K562 (cell line): Measurements from ENCODE around the gene SLC29A2. TPM values are rescaled to one million over a fixed set of nuclear protein-coding genes. Genes with fewer than 3 reads are reported as not detected.

Experiments used
- ATAC-seq: fragments of 200-7000 bp; cut with Tn5 transposase; 3 replicates; pipeline ENCODE4 v1.9.1; 2020; ENCODE audit warnings: moderate library complexity
- BruUV-seq: library from RNA; stranded (reverse); fragments of 400-500 nt; replicated peaks from 2 replicates; lab custom pipeline; 2021; lab: Mats Ljungman, UMichigan
- CTCF ChIA-PET: fragments of 300-600 bp; formaldehyde crosslinking; extraction: SDS; loops from one replicate; lab custom pipeline; 2021; ENCODE audit warnings: low intra/inter-chr PET ratio; lab: Yijun Ruan, JAX
- POLR2A ChIA-PET: fragments of 300-600, 350-650 bp; sonication (Branson Sonifier 250); formaldehyde crosslinking; extraction: SDS; loops from one replicate; lab custom pipeline; 2021; ENCODE audit warnings: antibody characterized with exemption, inconsistent platforms; lab: Yijun Ruan, JAX
- DNase-seq, 4 experiments: peaks; one replicate each; pipeline versions ENCODE4 v3.0.0 to v3.0.0-alpha.2; 2011 to 2018; ENCODE audit warnings: low spot score in 3 of 4, mixed read lengths in 3 of 4; ENCODE audit errors: extremely low read depth in 1 of 4
- FAIRE-seq: peaks from 2 replicates; lab custom pipeline; 2011; peaks lifted over from hg19 to GRCh38; lab: Jason Lieb, UNC
- H2AFZ ChIP-seq: 2 replicates; pipeline ENCODE4 v1.6.0; 2011; ENCODE audit warnings: low read depth, low read length, control low read depth, inconsistent platforms
- H3K27ac ChIP-seq: fragments of 200-600 bp; 3 replicates; pipeline ENCODE4 v1.8.0; 2011; ENCODE audit warnings: low read depth, mild to moderate bottlenecking, control low read depth, inconsistent platforms, low read length, moderate library complexity, mixed read lengths; ENCODE audit errors: extremely low read depth
- H3K27me3 ChIP-seq, 2 experiments: fragments of 300-600 bp in 1 of 2; 2 replicates in 1 of 2; 3 replicates in 1 of 2; pipeline versions ENCODE4 v1.6.0 to v1.8.0; 2011; ENCODE audit warnings: inconsistent platforms in 2 of 2, low read length in 2 of 2, mild to moderate bottlenecking in 1 of 2, mixed read lengths in 1 of 2, moderate library complexity in 1 of 2; ENCODE audit not compliant: control insufficient read depth in 2 of 2, insufficient read depth in 2 of 2
- H3K36me3 ChIP-seq: fragments of 300-600 bp; 3 replicates; pipeline ENCODE4 v1.8.0; 2011; ENCODE audit warnings: mild to moderate bottlenecking, low read length, inconsistent platforms; ENCODE audit not compliant: control insufficient read depth, insufficient read depth
- H3K4me1 ChIP-seq, 2 experiments: fragments of 200-600 bp in 1 of 2; replicated peaks in 1 of 2; 2 replicates in 1 of 2; 3 replicates in 1 of 2; pipeline versions ENCODE4 v1.5.1 to v1.8.0; 2011; ENCODE audit warnings: inconsistent platforms in 2 of 2, low read length in 2 of 2, mild to moderate bottlenecking in 1 of 2, mixed read lengths in 1 of 2, moderate library complexity in 1 of 2; ENCODE audit not compliant: control insufficient read depth in 2 of 2, insufficient read depth in 2 of 2
- H3K4me2 ChIP-seq: 2 replicates; pipeline ENCODE4 v1.6.1; 2011; ENCODE audit warnings: low read length, control low read depth, inconsistent platforms, mixed read lengths; ENCODE audit not compliant: insufficient read depth
- H3K4me3 ChIP-seq: fragments of 200-600 bp; sonication (generic), shearing (Covaris generic); 2 replicates; pipeline ENCODE4 v1.5.1; 2016; ENCODE audit warnings: control low read depth, inconsistent platforms
- H3K79me2 ChIP-seq: fragments of 200-600 bp; 3 replicates; pipeline ENCODE4 v1.8.0; 2011; ENCODE audit warnings: low read length, inconsistent platforms; ENCODE audit not compliant: control insufficient read depth, insufficient read depth
- H3K9ac ChIP-seq, 2 experiments: 2 replicates each; pipeline versions ENCODE4 v1.6.0 to v1.6.1; 2011; ENCODE audit warnings: low read depth in 2 of 2, low read length in 2 of 2, control low read depth in 1 of 2, inconsistent platforms in 1 of 2, mild to moderate bottlenecking in 1 of 2, mixed read lengths in 1 of 2; ENCODE audit not compliant: insufficient read depth in 1 of 2
- H3K9me1 ChIP-seq: one replicate; pipeline ENCODE4 v1.6.0; 2011; ENCODE audit warnings: inconsistent platforms, mild to moderate bottlenecking, low read length, moderate library complexity; ENCODE audit not compliant: control insufficient read depth, insufficient read depth
- H3K9me3 ChIP-seq: replicated peaks from 2 replicates; pipeline ENCODE4 v1.5.1; 2011; ENCODE audit warnings: low read depth, low read length, inconsistent platforms; ENCODE audit not compliant: control insufficient read depth, insufficient read depth
- H4K20me1 ChIP-seq: replicated peaks from 2 replicates; pipeline ENCODE4 v1.6.1; 2011; ENCODE audit warnings: low read length, inconsistent platforms, mixed read lengths; ENCODE audit not compliant: control insufficient read depth, insufficient read depth
- CGGBP1 ChIP-seq: fragments of 250-450 bp; sonication (Bioruptor Pico); IDR thresholded peaks from 2 replicates; pipeline ENCODE4 v1.9.0; 2021; ENCODE audit warnings: mild to moderate bottlenecking
- CTCFL ChIP-seq: IDR thresholded peaks from 2 replicates; pipeline ENCODE4 v1.6.1; 2011; ENCODE audit warnings: borderline replicate concordance, low read depth, mild to moderate bottlenecking, moderate library complexity, low read length; ENCODE audit not compliant: insufficient read depth, poor library complexity, severe bottlenecking
- DIDO1 ChIP-seq: fragments of 450-650 bp; IDR thresholded peaks from 2 replicates; pipeline ENCODE4 v1.6.1; 2016; ENCODE audit warnings: low read depth, missing biosample characterization, missing genetic modification characterization
- EP300 ChIP-seq: IDR thresholded peaks from 2 replicates; pipeline ENCODE4 v1.6.1; 2012; ENCODE audit warnings: low read length, improper control_type of control experiment
- EP400 ChIP-seq: fragments of 450-650 bp; IDR thresholded peaks from 2 replicates; pipeline ENCODE4 v1.6.1; 2017; ENCODE audit warnings: antibody characterized with exemption, mild to moderate bottlenecking, moderate library complexity
- HNRNPUL1 ChIP-seq: fragments of 200-400 bp; formaldehyde crosslinking; IDR thresholded peaks from 2 replicates; pipeline ENCODE4 v1.6.1; 2017; ENCODE audit warnings: low read length
- SIRT6 ChIP-seq: IDR thresholded peaks from one replicate; pipeline ENCODE4 v1.6.1; 2012; ENCODE audit warnings: low read depth, mild to moderate bottlenecking, control low read depth, inconsistent platforms, low read length, moderate library complexity
- ZBED1 ChIP-seq: IDR thresholded peaks from 2 replicates; pipeline ENCODE4 v1.6.1; 2014
- ZBTB33 ChIP-seq: sonication (generic); formaldehyde crosslinking; IDR thresholded peaks from 2 replicates; pipeline ENCODE4 v1.8.1; 2023; ENCODE audit warnings: mild to moderate bottlenecking, missing genetic modification reagents
- ZBTB43 ChIP-seq: sonication (generic); formaldehyde crosslinking; IDR thresholded peaks from 2 replicates; pipeline ENCODE4 v1.8.0; 2023; ENCODE audit warnings: mild to moderate bottlenecking, missing genetic modification reagents
- ZFP1 ChIP-seq: fragments of 450-650 bp; formaldehyde crosslinking; IDR thresholded peaks from 2 replicates; pipeline ENCODE4 v1.4.0; 2020; ENCODE audit warnings: mild to moderate bottlenecking, mixed read lengths
- ZFP36 ChIP-seq: fragments of 150-350 bp; IDR thresholded peaks from 2 replicates; pipeline ENCODE4 v1.6.1; 2018; ENCODE audit warnings: low read length, low read depth; ENCODE audit not compliant: partially characterized antibody
- ZNF324 ChIP-seq: fragments of 250-450 bp; sonication (Bioruptor Pico); IDR thresholded peaks from 2 replicates; pipeline ENCODE4 v1.4.0; 2020; ENCODE audit warnings: mild to moderate bottlenecking
- ZNF384 ChIP-seq: IDR thresholded peaks from 2 replicates; pipeline ENCODE4 v1.6.1; 2012; ENCODE audit warnings: low read depth, low read length, improper control_type of control experiment
- WGBS: fragments of 100-300 bp; shearing (Covaris generic); methylation state at CpG from one replicate; pipeline ENCODE4 v1.1.6; 2016; ENCODE audit warnings: low coverage, mixed read lengths; ENCODE audit not compliant: insufficient coverage; ENCODE audit errors: missing lambda C conversion rate; 5-methylcytosine and 5-hydroxymethylcytosine counted together
- in situ Hi-C: fragments of 300-500 bp; cut with MboI; formaldehyde crosslinking; loops from 4 replicates; pipeline ENCODE4 v1.15.0; 2018; ENCODE audit warnings: inconsistent platforms, mixed read lengths
- intact Hi-C: fragments of 100-400 bp; cut with micrococcal nuclease; formaldehyde crosslinking; loops from 2 replicates; pipeline ENCODE4 v1.14.2; 2022
- polyA plus RNA-seq, 8 experiments: library from polyadenylated mRNA; depleted of rRNA in 4 of 8; stranded (reverse) in 5 of 8; unstranded in 3 of 8; fragments of >200 nt; fragmentation: Nextera tagmentation in 2 of 8; fragmentation: Illumina TruSeq in 1 of 8; extraction: Ambion mirVana in 2 of 8; extraction: Trizol in 1 of 8; gene quantifications; 2 replicates each; pipeline versions ENCODE4 v1.2.1 to v1.2.3, GENCODE V29; 2011 to 2014; ENCODE audit warnings: inconsistent platforms in 1 of 8, missing spikeins in 1 of 8
- total RNA-seq, 7 experiments: library from RNA; depleted of rRNA in 6 of 7; stranded (reverse); fragments of >200 nt in 6 of 7; fragmentation: Illumina TruSeq in 2 of 7; extraction: Trizol in 2 of 7; gene quantifications; 2 replicates each; pipeline versions ENCODE4 v1.2.1 to v1.2.3, GENCODE V29; 2011 to 2021; ENCODE audit warnings: low replicate concordance in 1 of 7

SLC29A2 gene
- total and polyA plus RNA-seq, 9 of the 15 experiments (the other 6 are each of a cell fraction or from before 2014, with no cell fraction given), result 2.4 to 48.6 (median 14.2) TPM

GRCh38 chr11:66373265-66373664, 1.7 kb upstream of the SLC29A2 start:
- in situ Hi-C loops, result no loop called here
- H3K79me2 ChIP-seq, result peaks cover 38% of the 10 kb centered on the region
- H3K27me3 ChIP-seq, result no peaks in the 10 kb centered on the region
- no peak overlapping the region for H3K4me3 ChIP-seq
- BruUV-seq, result no TSS peak
- peaks cover 25% of the 10 kb centered on the region; the same call in 2 of the 3 replicates for H3K36me3 ChIP-seq
- 67% methylated on average over 5 of the region's 5 CpGs for WGBS
- H3K9me1 ChIP-seq, result peaks cover 4% of the 10 kb centered on the region
- no peaks in the 10 kb centered on the region for H3K9me3 ChIP-seq
- TF ChIP-seq ZNF324 (CRISPR knock-in tag) (no peak), ZFP1 (CRISPR knock-in tag) (no peak), DIDO1 (tag) (no peak), CTCFL (no peak), EP400 (no peak), ZBTB33 (no peak), HNRNPUL1 (no peak), ZNF384 (no peak), ZFP36 (no peak), ZBTB43 (CRISPR knock-in tag) (no peak), CGGBP1 (CRISPR knock-in tag) (no peak), EP300 (no peak), ZBED1 (no peak), SIRT6 (no peak)
- intact Hi-C loops, result no loop called here
- ChIA-PET POLR2A (interaction anchor here (1.1 kb wide), 1 partner anchor 22 kb away, joined by 4 read pairs; no protein-coding TSS in a partner anchor), CTCF (no interaction called here)
- H3K27ac ChIP-seq, result peak overlapping the region; percentile 12; the same call in 1 of the 3 replicates
- peaks cover 7% of the 10 kb centered on the region; the same call in 1 of the 2 replicates for H4K20me1 ChIP-seq
- ATAC-seq, result no peak
- no peak for DNase-seq
- H3K4me1 ChIP-seq, result peaks cover 21 to 38% of the 10 kb centered on the region in 2 experiments; a peak in 4 of 5 replicates
- H2AFZ ChIP-seq, result peak overlapping the region; percentile 46; the same call in 1 of the 2 replicates
- no peak for FAIRE-seq
- H3K9ac ChIP-seq, result peak overlapping the region; percentile 62 to 67; a peak in 2 of 4 replicates
- H3K4me2 ChIP-seq, result peak overlapping the region; percentile 32
